Measurements from ENCODE around the gene NBAS.
"Not testable (repeated sequence)": the region's sequence is repeated elsewhere in the genome, so short reads cannot be mapped to it uniquely, and the experiment has no call there.

The NBAS gene

DNA sequence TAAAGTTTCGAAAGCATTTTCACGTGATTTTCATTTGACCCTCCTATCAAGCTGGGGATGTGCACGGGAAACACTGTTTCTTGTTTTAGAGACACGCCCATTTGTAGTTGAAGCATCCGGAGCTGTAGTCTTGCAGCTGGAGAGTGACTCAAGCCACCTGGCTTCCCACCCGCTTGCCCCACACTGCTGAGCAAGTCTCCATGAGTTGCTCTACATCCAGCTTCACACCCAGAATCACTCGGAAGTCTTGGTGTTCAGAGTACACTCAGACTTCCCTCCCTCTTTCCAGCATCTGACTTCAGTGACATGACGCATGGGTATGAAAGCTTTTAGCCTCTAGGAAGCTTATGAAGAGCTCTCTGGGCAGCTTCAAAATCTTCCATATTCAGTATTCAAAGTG, 262.4 kb downstream of the NBAS start:
- no peak for DNase-seq

DNA sequence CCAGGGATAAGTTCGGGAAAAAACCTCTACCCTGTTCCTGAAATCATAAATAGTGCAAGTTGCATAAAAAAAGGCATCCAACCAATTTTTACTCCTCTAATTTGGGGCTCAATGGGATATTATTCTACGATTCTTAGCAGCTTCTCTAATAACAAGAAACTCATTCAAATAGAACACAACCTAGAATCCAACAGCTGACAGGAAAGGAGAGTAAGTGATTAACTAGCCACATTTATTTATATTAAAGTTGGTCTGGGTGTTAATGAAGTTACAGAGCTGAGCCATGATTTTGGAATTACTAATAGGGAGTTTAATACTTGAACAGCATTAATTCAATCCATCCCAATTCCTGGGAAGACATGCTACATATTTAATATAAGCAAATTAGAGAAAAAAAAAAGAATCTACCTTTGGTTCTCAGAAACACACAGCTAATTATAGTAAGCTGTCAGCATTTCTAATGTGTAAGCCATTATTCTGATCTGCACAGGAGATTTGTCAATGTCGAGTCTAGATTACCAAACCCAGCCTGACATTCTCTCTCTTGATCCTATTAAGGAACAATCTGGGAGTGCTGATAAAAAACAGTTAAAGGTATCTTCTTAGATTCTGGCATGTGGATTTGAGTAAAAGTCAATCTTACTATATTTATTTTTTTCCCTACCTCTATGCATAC, 267.7 kb downstream of the NBAS start:
- DNase-seq: no peak

GRCh38 chr2:15287447-15288184, 273.5 kb downstream of the NBAS start:
- DNase-seq: no peak

GRCh38 chr2:15284614-15285013, 276.5 kb downstream of the NBAS start:
- peak; percentile 64 for DNase-seq

GRCh38 chr2:15281681-15282080, 279.5 kb downstream of the NBAS start:
- DNase-seq: no peak

- DNase-seq: no peak
Measured at GRCh38 chr2:15279201-15279876, 281.8 kb downstream of the NBAS start.

DNA sequence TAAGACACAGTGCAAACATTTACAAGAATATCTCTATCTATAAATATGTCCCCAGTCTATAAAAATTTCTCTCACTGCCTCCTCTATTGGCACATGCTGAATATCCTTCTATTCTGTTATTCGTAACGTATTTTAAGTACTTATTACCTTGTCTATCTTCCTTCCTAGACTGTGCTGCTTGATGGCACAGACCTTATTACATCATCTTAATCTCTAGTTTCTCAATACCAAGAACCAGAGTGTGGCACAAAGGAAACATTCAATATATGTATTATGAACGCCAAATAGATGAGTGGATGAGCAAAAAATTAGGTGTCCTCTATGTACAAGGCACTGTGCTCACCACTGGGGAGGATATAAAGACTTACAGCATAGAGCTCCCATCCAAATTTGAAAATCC, 282.8 kb downstream of the NBAS start:
- no peak for DNase-seq

DNA sequence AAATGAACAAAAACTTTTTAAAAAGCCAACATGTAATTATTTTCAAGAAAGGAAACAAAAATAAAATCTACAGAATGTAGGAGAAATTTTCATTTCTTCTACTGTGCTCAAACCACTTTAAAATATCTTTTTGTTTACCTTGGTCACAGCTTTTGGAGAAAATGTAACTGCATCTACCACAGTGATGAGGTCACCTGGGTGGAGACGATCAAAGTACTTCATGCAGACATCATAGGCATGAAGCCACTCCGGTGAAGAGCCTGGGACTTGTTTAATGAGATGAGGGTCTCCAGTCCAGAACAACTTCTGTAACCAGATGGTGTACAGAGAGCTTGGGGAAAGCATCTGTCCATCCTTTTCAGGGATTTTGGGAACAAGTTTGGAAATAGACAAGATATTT, 285.8 kb downstream of the NBAS start:
- DNase-seq: no peak

GRCh38 chr2:15273452-15273851, 287.7 kb downstream of the NBAS start:
- DNase-seq: no peak

- no peak for DNase-seq
Measured at GRCh38 chr2:15272942-15273341, 288.2 kb downstream of the NBAS start.

DNA sequence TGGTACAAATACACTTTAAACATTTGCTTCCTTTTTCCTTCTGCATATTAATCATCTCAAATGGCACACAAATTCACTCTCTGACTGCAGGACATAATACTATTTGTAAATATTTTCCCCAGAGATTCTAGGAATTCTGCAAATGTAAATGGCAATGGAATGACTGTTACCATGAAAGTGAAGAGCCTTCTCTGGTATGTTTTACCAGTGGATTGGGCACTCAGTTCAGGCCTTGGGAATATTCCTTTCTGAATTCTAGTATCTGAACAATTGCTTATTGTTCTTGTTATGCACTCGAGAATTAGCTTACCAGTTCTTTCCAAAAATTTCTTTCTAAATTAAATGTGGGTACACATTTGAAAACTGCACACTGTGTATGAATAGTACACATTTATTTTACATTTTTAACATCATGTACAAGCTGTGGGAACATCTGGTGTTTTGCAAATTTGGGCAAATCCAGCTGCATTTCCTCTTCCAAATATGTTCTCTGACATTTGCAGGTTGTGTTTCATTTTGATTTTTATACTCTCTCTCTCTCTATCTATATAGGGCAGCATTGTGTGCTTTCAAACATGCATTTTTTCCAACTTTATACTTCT, 289.1 kb downstream of the NBAS start:
- DNase-seq: no peak

DNA sequence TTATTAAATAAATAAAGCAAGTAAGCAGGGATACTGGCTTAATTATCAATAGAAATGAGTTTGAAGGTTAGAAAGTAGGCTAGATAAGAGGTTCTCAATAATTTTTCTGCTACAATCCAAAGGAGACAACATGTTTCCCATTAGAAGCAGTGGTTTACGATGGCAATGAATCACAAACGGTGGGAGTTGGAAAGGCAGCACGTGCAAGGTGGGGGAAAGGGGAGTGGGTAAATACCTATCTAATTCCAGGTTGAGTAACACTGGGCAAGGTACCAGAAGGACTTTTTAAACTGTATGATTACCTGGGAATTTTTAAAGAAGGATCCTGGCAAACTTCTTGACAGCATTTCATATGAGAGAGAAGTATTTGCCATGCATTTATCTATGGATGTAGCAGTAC, 289.9 kb downstream of the NBAS start:
- DNase-seq: no peak

DNA sequence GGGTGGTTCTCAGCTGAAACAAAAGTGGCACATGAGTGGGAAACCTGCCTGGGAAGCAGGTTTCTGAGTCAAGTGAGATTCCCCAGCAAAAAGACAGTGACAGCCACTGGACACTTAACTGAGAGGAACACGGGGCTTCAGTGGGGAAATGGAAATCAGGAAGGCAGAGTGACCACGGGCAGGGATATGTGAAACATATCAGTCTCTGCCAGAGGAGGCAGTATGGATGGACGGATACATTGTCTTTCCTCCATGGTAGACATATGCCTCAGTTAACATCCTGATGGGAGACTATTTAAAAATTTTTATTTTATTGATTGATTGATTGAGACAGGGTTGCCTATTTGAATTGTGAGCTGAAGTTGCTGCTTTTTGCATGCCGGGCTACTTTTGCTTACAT, 292.1 kb downstream of the NBAS start:
- DNase-seq: no peak

GRCh38 chr2:15265889-15266288, 295.2 kb downstream of the NBAS start:
- no peak for DNase-seq

DNA sequence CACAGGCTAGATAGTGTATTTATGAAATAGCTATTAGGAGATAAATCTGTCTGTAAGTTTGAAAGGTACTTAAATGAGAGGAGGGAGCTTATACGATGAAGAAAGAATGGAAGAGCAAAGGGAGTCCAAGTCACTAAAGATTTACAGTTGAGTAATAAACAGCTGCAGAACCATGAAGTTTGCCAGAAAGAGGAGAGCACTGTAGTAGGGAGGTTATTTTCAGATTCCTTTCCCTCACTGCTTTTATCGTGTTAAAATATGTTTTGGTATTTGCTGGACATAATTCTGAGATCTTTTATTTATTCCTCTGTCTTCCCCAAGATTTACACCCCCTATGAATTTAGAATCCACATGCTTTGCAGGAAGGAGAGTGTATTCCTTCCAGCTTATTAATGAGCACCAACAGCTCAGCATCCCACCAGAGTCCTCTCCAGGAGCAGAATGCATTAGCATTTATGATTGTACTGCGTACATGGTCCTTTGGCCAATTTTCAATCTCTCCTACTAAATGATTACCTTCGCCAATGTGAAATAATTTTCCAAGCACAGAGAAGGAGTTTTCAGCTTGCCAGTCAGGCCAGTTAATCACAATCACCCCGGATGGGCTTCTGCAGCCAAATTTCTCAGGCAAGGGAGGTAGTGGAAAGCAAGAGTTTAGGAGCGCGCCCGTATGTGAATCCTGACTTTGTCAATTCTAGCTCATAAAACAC, 297.0 kb downstream of the NBAS start:
- DNase-seq: no peak

GRCh38 chr2:15262792-15263191, 298.3 kb downstream of the NBAS start:
- no peak for DNase-seq

DNA sequence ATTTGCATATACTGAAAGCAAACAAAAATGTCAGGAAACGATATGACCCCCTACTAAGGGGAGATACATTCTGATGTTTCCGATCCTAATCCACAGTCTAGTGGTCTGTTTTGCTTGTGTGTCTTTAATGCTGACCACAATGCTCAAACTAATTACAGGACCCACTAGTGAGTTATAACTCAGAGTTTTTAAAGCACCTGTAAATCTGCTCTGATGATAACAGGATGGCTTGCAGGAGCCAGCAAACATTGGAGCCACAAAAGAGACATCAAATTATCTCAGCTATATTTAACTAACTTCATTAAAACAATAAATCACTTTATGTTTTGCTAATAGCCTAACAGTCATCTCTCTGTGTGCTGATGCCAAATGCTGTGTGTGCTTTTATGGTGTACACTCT, 300.3 kb downstream of the NBAS start:
- peak; percentile 2 for DNase-seq

- no peak for DNase-seq
Measured at GRCh38 chr2:15260196-15260595, 300.9 kb downstream of the NBAS start.

DNA sequence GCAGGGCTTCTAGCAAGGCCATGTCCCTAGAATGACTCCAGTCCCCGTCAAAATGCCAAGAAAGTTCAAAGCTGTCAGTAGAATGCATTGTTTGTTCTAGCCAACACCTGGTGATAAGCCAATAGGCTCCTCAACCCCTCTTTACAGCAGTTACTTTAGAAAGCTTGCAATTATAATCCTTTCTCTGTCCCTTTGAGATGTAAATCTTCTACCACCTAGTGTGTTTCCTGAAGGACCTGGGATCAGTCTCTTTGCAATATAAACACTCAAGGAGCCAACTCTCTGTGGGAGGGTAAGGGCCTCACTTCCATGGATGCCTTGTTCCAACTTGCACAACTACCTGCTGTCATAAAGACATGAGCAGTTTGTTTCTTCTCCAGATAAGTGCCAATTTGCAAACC, 301.8 kb downstream of the NBAS start:
- DNase-seq: peak; percentile 15

DNA sequence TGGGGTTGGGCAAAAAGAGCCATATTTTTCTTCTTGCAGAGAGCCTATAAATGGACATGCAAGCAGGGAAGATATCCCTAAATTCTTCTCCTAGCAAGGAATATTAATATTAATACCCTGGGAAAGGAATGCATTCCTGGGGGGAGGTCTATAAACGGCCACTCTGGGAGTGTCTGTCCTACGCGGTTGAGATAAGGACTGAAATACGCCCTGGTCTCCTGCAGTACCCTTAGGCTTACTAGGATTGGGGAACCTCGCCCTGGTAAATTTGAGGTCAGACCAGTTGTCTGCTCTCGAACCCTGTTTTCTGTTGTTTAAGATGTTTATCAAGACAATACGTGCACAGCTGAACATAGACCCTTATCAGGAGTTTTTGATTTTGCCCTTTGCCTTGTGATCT, 302.7 kb downstream of the NBAS start:
- not testable (repeated sequence) for DNase-seq

DNA sequence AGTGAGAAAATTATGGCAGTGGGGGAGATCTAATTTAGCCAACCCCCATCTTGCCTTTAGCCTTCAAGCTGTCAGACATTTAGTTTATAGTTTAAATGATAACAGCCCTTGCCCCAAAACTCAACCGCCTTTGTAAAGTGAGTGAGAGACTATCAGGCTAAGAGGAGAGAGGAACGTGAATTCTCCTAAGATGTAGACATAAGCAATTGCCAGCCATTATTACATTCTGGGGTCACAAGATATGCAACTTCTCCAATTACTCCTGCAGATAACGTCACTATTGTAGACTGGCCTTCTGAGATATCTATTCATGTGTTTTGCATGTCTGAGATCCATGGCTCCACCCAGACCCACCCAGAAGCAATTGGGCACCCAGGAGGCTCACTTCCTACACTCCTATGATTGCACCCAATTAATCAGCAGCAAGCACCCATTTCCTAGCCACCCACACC, 307.3 kb downstream of the NBAS start:
- DNase-seq: no peak

DNA sequence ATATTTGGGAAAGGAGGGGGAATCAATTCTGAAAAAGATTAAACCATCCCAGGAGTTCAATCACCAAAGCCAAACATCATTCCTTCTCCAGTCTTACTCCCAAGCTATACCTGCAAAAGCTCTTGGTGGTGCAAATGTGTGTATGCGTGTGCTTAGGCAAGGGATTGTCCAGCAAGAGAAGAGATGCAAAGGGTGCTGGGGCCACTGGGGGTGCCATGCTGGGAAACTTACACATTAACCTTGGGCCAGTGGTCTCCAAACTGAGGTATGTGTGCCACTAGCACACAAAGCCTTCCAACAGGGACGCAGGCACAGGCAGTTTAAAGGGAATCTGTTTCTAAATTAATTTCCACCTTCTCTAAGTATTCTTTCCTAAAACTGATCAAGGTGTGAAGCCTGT, 307.9 kb downstream of the NBAS start:
- DNase-seq: no peak

DNA sequence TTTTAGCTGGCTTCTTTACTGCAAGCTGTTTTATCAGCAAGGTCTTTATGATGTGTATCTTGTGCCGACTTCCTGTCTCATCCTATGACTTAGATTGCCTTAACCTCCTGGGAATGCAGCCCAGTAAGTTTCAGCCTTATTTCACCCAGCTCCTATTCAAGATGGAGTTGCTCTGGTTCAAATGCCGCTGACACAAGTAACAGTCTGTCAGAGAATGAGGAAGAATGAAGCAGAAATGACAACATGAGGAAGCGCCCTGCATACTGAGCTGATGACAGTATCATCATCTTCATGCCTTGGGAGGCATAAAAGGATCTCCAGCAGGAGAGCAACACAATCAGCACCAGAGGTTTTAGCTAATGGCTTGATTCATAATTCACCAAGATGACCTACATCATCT, 309.4 kb downstream of the NBAS start:
- no peak for DNase-seq
